IMR-90 (cell line): ENCODE measurements around the gene PGBD4. TPM values are rescaled to one million over a fixed set of nuclear protein-coding genes. Genes with fewer than 3 reads are reported as not detected.

ENCODE experiments used
- ATAC-seq: fragments of 200-7000 bp; cut with Tn5 transposase; 2 replicates; pipeline ENCODE4 v1.9.1; 2020; ENCODE audit warnings: low read depth, mild to moderate bottlenecking, moderate library complexity
- BruUV-seq: library from RNA; stranded (reverse); fragments of 400-500 nt; replicated peaks from 2 replicates; lab custom pipeline; 2021; lab: Mats Ljungman, UMichigan
- CTCF ChIA-PET: fragments of 300-600 bp; formaldehyde crosslinking; extraction: SDS; loops from one replicate; lab custom pipeline; 2021; ENCODE audit warnings: antibody characterized with exemption; lab: Yijun Ruan, JAX
- POLR2A ChIA-PET: fragments of 300-600 bp; sonication (Branson Sonifier 250); formaldehyde crosslinking; loops from one replicate; lab custom pipeline; 2022; ENCODE audit warnings: antibody characterized with exemption; ENCODE audit not compliant: unreplicated experiment; lab: Charles Lee
- DNase-seq: peaks from one replicate; pipeline ENCODE4 v3.0.0; 2013
- H2AFZ ChIP-seq: replicated peaks from 2 replicates; pipeline ENCODE3; 2013; ENCODE audit warnings: low read length, mild to moderate bottlenecking; ENCODE audit not compliant: poor library complexity
- H2AK5ac ChIP-seq: 2 replicates; pipeline ENCODE4 v1.6.1; 2013; ENCODE audit warnings: low read depth, low read length, inconsistent platforms
- H2AK9ac ChIP-seq: replicated peaks from 2 replicates; pipeline ENCODE3; 2013; ENCODE audit warnings: mild to moderate bottlenecking, low read depth, low read length, moderate library complexity; ENCODE audit not compliant: poor library complexity
- H2BK120ac ChIP-seq: 2 replicates; pipeline ENCODE4 v1.6.1; 2013; ENCODE audit warnings: low read depth, low read length, inconsistent platforms
- H2BK15ac ChIP-seq: 3 replicates; pipeline ENCODE4 v1.6.1; 2013; ENCODE audit warnings: low read depth, low read length, inconsistent platforms
- H2BK20ac ChIP-seq: 2 replicates; pipeline ENCODE4 v1.6.1; 2013; ENCODE audit warnings: low read depth, mild to moderate bottlenecking, inconsistent platforms, low read length, moderate library complexity
- H2BK5ac ChIP-seq: 2 replicates; pipeline ENCODE4 v1.6.1; 2013; ENCODE audit warnings: mild to moderate bottlenecking, low read depth, low read length, inconsistent platforms; ENCODE audit not compliant: poor library complexity, severe bottlenecking
- H3K14ac ChIP-seq: replicated peaks from 2 replicates; pipeline ENCODE4 v1.6.1; 2013; ENCODE audit warnings: low read depth, low read length, inconsistent platforms
- H3K18ac ChIP-seq: 2 replicates; pipeline ENCODE4 v1.6.1; 2013; ENCODE audit warnings: low read depth, low read length, control low read depth
- H3K23ac ChIP-seq: 2 replicates; pipeline ENCODE4 v1.6.1; 2013; ENCODE audit warnings: low read depth, low read length, inconsistent platforms
- H3K27ac ChIP-seq: 2 replicates; pipeline ENCODE4 v1.5.1; 2013; ENCODE audit warnings: mild to moderate bottlenecking, control low read depth, low read length; ENCODE audit not compliant: insufficient read depth
- H3K27me3 ChIP-seq: 2 replicates; pipeline ENCODE4 v1.6.1; 2013; ENCODE audit warnings: low read length; ENCODE audit not compliant: control insufficient read depth, insufficient read depth
- H3K36me3 ChIP-seq: 2 replicates; pipeline ENCODE4 v1.6.1; 2013; ENCODE audit warnings: low read length, mixed read lengths; ENCODE audit not compliant: control insufficient read depth, insufficient read depth
- H3K4ac ChIP-seq: 2 replicates; pipeline ENCODE4 v1.6.1; 2013; ENCODE audit warnings: low read depth, low read length, inconsistent platforms
- H3K4me1 ChIP-seq: 2 replicates; pipeline ENCODE4 v1.6.1; 2013; ENCODE audit warnings: low read length, mixed read lengths; ENCODE audit not compliant: control insufficient read depth, insufficient read depth
- H3K4me2 ChIP-seq: 2 replicates; pipeline ENCODE4 v1.6.1; 2013; ENCODE audit warnings: low read depth, mild to moderate bottlenecking, control low read depth, low read length, moderate library complexity
- H3K4me3 ChIP-seq: 2 replicates; pipeline ENCODE4 v1.5.1; 2013; ENCODE audit warnings: low read depth, mild to moderate bottlenecking, control low read depth, low read length, moderate library complexity; ENCODE audit not compliant: insufficient read depth
- H3K56ac ChIP-seq: 2 replicates; pipeline ENCODE4 v1.6.1; 2013; ENCODE audit warnings: low read length, inconsistent platforms; ENCODE audit not compliant: insufficient read depth; ENCODE audit errors: extremely low read depth
- H3K79me1 ChIP-seq, 2 experiments: 2 replicates each; pipeline ENCODE4 v1.6.1; 2013; ENCODE audit warnings: low read length in 2 of 2, inconsistent platforms in 1 of 2, low read depth in 1 of 2
- H3K9ac ChIP-seq: 2 replicates; pipeline ENCODE4 v1.6.1; 2013; ENCODE audit warnings: low read depth, low read length, control low read depth
- H3K9me1 ChIP-seq: 2 replicates; pipeline ENCODE4 v1.6.1; 2013; ENCODE audit warnings: low read length, inconsistent platforms; ENCODE audit not compliant: insufficient read depth
- H3K9me3 ChIP-seq: 2 replicates; pipeline ENCODE4 v1.6.1; 2013; ENCODE audit warnings: low read length; ENCODE audit not compliant: control insufficient read depth, insufficient read depth
- H4K20me1 ChIP-seq: 2 replicates; pipeline ENCODE4 v1.6.1; 2013; ENCODE audit warnings: low read length, inconsistent platforms; ENCODE audit not compliant: insufficient read depth
- H4K5ac ChIP-seq: 2 replicates; pipeline ENCODE4 v1.6.1; 2013; ENCODE audit warnings: mild to moderate bottlenecking, low read depth, low read length, control low read depth
- H4K8ac ChIP-seq, 2 experiments: 2 replicates each; pipeline ENCODE4 v1.6.1; 2013; ENCODE audit warnings: low read depth in 2 of 2, low read length in 2 of 2, control low read depth in 1 of 2, inconsistent platforms in 1 of 2
- H4K91ac ChIP-seq: 2 replicates; pipeline ENCODE4 v1.6.1; 2013; ENCODE audit warnings: low read depth, low read length, inconsistent platforms; ENCODE audit not compliant: insufficient read depth
- CTCF ChIP-seq: conservative IDR thresholded peaks from 2 replicates; pipeline ENCODE4 v1.5.1; 2012; ENCODE audit warnings: mild to moderate bottlenecking, low read depth, low read length, improper control_type of control experiment
- RAD21 ChIP-seq: IDR thresholded peaks from 2 replicates; pipeline ENCODE4 v1.6.1; 2012; ENCODE audit warnings: low read length, improper control_type of control experiment
- WGBS, 2 experiments: methylation state at CpG; one replicate each; pipeline versions ENCODE4 v1.1.5 to v1.1.7; 2013; ENCODE audit warnings: missing lambda C conversion rate in 2 of 2; ENCODE audit not compliant: insufficient read length in 1 of 2; ENCODE audit errors: extremely low coverage in 2 of 2; 5-methylcytosine and 5-hydroxymethylcytosine counted together
- dilution Hi-C: fragments of 300-500 bp; cut with HindIII; formaldehyde crosslinking; loops from one replicate; pipeline ENCODE4 v1.14.3; 2018; ENCODE audit warnings: low sequenced_read_pairs; ENCODE audit not compliant: unreplicated experiment
- in situ Hi-C: fragments of 300-500 bp; cut with MboI; formaldehyde crosslinking; loops from 3 replicates; pipeline ENCODE4 v1.14.3; 2019; ENCODE audit warnings: low sequenced_read_pairs, inconsistent platforms, mixed read lengths
- intact Hi-C: fragments of 100-400 bp; cut with micrococcal nuclease; formaldehyde crosslinking; loops from 2 replicates; pipeline ENCODE4 v1.10.0; 2022
- polyA plus RNA-seq, 3 experiments: library from polyadenylated mRNA; depleted of rRNA; stranded (reverse); fragments of >200 nt; gene quantifications; 2 replicates each; pipeline ENCODE4 v1.2.3, GENCODE V29; 2012; ENCODE audit warnings: low replicate concordance in 1 of 3
- total RNA-seq: library from RNA; depleted of rRNA; stranded (reverse); fragments of >200 nt; gene quantifications from 2 replicates; pipeline ENCODE4 v1.2.3, GENCODE V29; 2012

The PGBD4 gene
- total and polyA plus RNA-seq, 2 of the 4 experiments (the other 2 are of a cell fraction) = 0.89 to 1.3 TPM

GRCh38 chr15:34154725-34155204 lies 52.9 kb downstream of the PGBD4 start:
- H3K4me3 ChIP-seq = no peak overlapping the region
- no peak overlapping the region for H2BK15ac ChIP-seq
- 100% methylated on average over 2 of the region's 7 CpGs; no CpG with 5 or more reads in 1 of the 2 experiments for WGBS, 2 experiments
- H3K27me3 ChIP-seq = no peaks in the 10 kb centered on the region
- H3K23ac ChIP-seq = no peak overlapping the region
- peak overlapping the region; percentile 84 for H2BK5ac ChIP-seq
- no peak for TF ChIP-seq CTCF
- TF ChIP-seq RAD21 = no peak
- H3K4ac ChIP-seq = no peak overlapping the region
- no peak overlapping the region for H3K14ac ChIP-seq
- dilution Hi-C loops (no loop called here), in situ Hi-C loops (no loop called here), intact Hi-C loops (no loop called here)
- H3K4me2 ChIP-seq = no peak overlapping the region
- POLR2A ChIA-PET = no interaction called here
- no peak overlapping the region; a peak in 1 of 4 replicates for H4K8ac ChIP-seq
- ATAC-seq = no peak
- no peak overlapping the region for H2BK20ac ChIP-seq
- peaks cover 30% of the 10 kb centered on the region for H3K36me3 ChIP-seq
- no peak overlapping the region for H2AK5ac ChIP-seq
- no TSS peak for BruUV-seq
- peaks cover 15% of the 10 kb centered on the region for H3K9me3 ChIP-seq
- H3K9me1 ChIP-seq = no peaks in the 10 kb centered on the region
- H3K9ac ChIP-seq = no peak overlapping the region
- no peak overlapping the region for H2BK120ac ChIP-seq
- CTCF ChIA-PET = interaction anchor here (0.7 kb wide), 1 partner anchor 69 kb away, joined by 5 read pairs; no protein-coding TSS in a partner anchor
- peaks cover 4 to 17% of the 10 kb centered on the region in 2 experiments; a peak in 3 of 4 replicates for H3K79me1 ChIP-seq
- H2AFZ ChIP-seq = no peak overlapping the region
- no peaks in the 10 kb centered on the region for H4K20me1 ChIP-seq
- no peaks in the 10 kb centered on the region for H3K4me1 ChIP-seq
- H3K18ac ChIP-seq = no peak overlapping the region
- DNase-seq = peak; percentile 49
- H4K91ac ChIP-seq = no peak overlapping the region
- no peak overlapping the region for H3K27ac ChIP-seq
- no peak overlapping the region for H4K5ac ChIP-seq
- H2AK9ac ChIP-seq = no peak overlapping the region
- no peak overlapping the region for H3K56ac ChIP-seq
